Tibial artery (tissue), 4 donors: ENCODE results near the gene BPIFA2.
"Not testable (repeated sequence)": the region's sequence is repeated elsewhere in the genome, so short reads cannot be mapped to it uniquely, and the experiment has no call there.

ENCODE experiments used
- DNase-seq, 2 donors: peaks; one replicate each; pipeline ENCODE4 v3.0.0-alpha.2; 2019
- H3K27ac ChIP-seq, 2 donors: fragments of 200-600 bp; sonication (generic) in 1 of 2; 1 replicate in 1 of 2; 2 replicates in 1 of 2; pipeline ENCODE4 v1.5.1; 2018 to 2019; ENCODE audit warnings: mild to moderate bottlenecking in 1 of 2
- H3K27me3 ChIP-seq, 2 donors: fragments of 200-600 bp; sonication (generic) in 1 of 2; one replicate each; pipeline versions ENCODE4 v1.5.1 to v1.6.0; 2016 to 2019
- H3K36me3 ChIP-seq, 3 donors: fragments of 200-600 bp; sonication (generic) in 2 of 3; one replicate each; pipeline ENCODE4 v1.5.1; 2016 to 2019; ENCODE audit warnings: mild to moderate bottlenecking in 2 of 3
- H3K4me1 ChIP-seq, 4 donors: fragments of 200-600 bp; sonication (generic) in 2 of 4; 1 replicate in 3 of 4; 2 replicates in 1 of 4; pipeline ENCODE4 v1.5.1; 2016 to 2019
- H3K4me3 ChIP-seq, 2 donors: fragments of 200-600 bp; sonication (generic) in 1 of 2; 1 replicate in 1 of 2; 2 replicates in 1 of 2; pipeline ENCODE4 v1.5.1; 2018 to 2019; ENCODE audit warnings: mild to moderate bottlenecking in 2 of 2
- H3K9me3 ChIP-seq, 3 donors: fragments of 200-600 bp; sonication (generic) in 1 of 3; one replicate each; pipeline ENCODE4 v1.5.1; 2016 to 2019
- intact Hi-C: fragments of 100-400 bp; cut with DNase I; formaldehyde crosslinking; loops from one replicate; pipeline ENCODE4 v1.15.0; 2023; ENCODE audit warnings: low total_unique reads
- TF ChIP-seq, protein P1 (sequence below), 2 experiments: fragments of 200-600 bp in 1 of 2; fragments of 450-650 bp in 1 of 2; IDR thresholded peaks; one replicate each; pipeline ENCODE4 v1.5.1; 2017 to 2019; ENCODE audit warnings: antibody characterized with exemption in 2 of 2, mild to moderate bottlenecking in 1 of 2, moderate library complexity in 1 of 2

The BPIFA2 gene

DNA sequence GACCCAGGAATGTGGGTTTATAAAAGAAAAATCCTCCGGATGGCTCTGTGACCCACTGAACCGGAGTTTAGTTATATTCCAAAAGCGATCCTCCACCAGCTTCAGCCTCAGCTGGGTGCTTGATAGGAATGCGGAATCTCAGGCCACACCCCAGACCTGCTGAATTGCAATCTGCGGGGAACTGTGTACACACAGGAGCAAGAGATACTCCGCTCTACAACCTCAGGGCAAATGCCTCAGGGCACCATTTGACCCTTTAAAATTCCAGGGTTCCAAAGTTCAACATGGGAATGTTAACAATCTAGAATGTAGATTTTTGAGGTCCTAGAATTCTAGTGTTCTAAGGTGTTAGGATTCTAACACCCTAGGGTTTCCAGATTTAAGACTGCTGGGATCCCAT is 10.8 kb downstream of the BPIFA2 start:
- H3K9me3 ChIP-seq = no peaks in the 10 kb centered on the region
- no peaks in the 10 kb centered on the region for H3K4me1 ChIP-seq
- H3K36me3 ChIP-seq = no peaks in the 10 kb centered on the region
- intact Hi-C loops = no loop called here
- no peak overlapping the region for H3K27ac ChIP-seq
- H3K4me3 ChIP-seq = no peak overlapping the region
- peaks cover 0 to 4% of the 10 kb centered on the region in 2 donors for H3K27me3 ChIP-seq
- TF ChIP-seq, protein P1, sequence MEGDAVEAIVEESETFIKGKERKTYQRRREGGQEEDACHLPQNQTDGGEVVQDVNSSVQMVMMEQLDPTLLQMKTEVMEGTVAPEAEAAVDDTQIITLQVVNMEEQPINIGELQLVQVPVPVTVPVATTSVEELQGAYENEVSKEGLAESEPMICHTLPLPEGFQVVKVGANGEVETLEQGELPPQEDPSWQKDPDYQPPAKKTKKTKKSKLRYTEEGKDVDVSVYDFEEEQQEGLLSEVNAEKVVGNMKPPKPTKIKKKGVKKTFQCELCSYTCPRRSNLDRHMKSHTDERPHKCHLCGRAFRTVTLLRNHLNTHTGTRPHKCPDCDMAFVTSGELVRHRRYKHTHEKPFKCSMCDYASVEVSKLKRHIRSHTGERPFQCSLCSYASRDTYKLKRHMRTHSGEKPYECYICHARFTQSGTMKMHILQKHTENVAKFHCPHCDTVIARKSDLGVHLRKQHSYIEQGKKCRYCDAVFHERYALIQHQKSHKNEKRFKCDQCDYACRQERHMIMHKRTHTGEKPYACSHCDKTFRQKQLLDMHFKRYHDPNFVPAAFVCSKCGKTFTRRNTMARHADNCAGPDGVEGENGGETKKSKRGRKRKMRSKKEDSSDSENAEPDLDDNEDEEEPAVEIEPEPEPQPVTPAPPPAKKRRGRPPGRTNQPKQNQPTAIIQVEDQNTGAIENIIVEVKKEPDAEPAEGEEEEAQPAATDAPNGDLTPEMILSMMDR (IDR thresholded peaks at IDR 0.05) = no peak
- DNase-seq = no peak

DNA sequence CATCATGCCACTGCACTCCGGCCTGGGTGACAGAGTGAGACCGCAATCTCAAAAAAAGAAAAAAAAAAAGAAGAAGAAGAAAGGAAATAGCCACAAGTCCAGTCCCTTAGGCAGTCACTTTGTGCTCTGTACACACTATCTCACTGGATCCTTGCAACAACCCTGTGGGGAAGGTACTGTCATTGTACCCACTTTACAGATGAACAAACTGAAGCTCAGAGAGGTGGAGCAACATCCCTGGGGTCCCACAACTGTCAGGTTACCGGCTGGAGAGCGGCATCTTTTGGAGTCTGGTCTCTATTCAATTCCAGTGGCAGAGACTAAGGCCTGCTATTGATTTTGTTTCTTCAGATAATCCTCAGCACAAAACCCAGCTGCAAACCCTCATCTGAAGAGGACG is 12.2 kb downstream of the BPIFA2 start:
- no peak for DNase-seq
- no peaks in the 10 kb centered on the region for H3K9me3 ChIP-seq
- intact Hi-C loops = no loop called here
- H3K4me1 ChIP-seq = no peaks in the 10 kb centered on the region
- no peaks in the 10 kb centered on the region for H3K36me3 ChIP-seq
- H3K4me3 ChIP-seq = no peak overlapping the region
- TF ChIP-seq, protein P1 (IDR thresholded peaks at IDR 0.05) = no peak
- peaks cover 0 to 4% of the 10 kb centered on the region in 2 donors for H3K27me3 ChIP-seq
- no peak overlapping the region for H3K27ac ChIP-seq

DNA sequence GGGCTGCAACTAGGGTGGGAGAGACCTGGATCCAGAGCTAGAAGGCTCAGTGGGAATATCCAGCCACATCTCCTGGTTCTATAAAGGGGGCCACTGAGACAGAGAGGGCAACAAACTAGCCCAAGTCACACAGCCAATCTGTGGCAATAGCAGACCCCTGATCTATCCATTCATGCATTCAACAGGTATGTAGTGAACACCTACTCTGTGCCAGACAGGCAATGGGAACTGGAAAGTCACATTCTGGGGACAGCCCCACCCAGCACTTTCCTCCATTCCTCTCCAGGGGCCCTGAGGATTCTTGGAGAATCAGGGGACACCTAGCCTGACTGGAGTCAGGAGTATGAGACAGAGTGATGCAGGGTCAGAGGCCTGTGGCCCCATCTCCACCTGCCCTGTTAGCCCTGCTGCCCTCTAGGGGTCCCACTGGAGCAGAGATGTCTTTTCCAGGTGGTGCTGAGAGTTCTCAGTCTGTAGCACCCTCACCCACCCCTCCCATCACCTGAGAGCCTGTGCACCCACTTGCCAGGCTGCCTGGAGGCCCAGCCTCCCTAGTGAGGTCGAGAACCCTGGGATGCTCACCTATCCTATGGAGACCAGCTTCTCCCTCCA is 13.6 kb downstream of the BPIFA2 start:
- no peak for DNase-seq
- TF ChIP-seq, protein P1 (IDR thresholded peaks at IDR 0.05) = no peak
- no peak overlapping the region for H3K27ac ChIP-seq

DNA sequence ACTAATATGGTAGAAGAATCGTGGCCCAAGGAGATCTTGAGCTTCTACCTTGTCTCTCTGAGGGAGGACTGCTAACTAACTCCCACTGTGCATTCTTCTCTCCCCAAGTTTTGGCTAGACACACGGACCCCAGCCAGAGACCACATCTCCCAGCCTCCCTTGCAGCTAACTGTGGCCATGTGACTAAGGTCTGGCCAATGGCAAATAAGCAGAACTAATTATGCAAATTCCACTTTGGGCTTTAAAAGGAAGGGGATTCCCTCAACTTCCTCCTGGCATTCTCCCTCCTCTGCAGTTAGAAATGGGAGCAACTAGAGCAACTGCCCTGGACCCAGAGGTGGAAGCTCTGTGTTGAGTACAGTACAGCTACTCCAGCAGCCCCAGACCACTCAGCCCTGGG is 15.4 kb downstream of the BPIFA2 start:
- Histone ChIP-seq H3K4me1 (no peaks in the 10 kb centered on the region), H3K9me3 (no peaks in the 10 kb centered on the region), H3K27ac (no peak overlapping the region), H3K27me3 (no peaks in the 10 kb centered on the region), H3K4me3 (no peak overlapping the region), H3K36me3 (no peaks in the 10 kb centered on the region)
- intact Hi-C loops = no loop called here
- TF ChIP-seq, protein P1 (IDR thresholded peaks at IDR 0.05) = no peak
- DNase-seq = no peak

More for the DNA sequence above, 13.6 kb downstream of the BPIFA2 start:
- Histone ChIP-seq H3K27me3 (peaks cover 0 to 4% of the 10 kb centered on the region in 2 donors), H3K4me1 (no peaks in the 10 kb centered on the region), H3K9me3 (no peaks in the 10 kb centered on the region), H3K36me3 (no peaks in the 10 kb centered on the region), H3K4me3 (no peak overlapping the region)
- intact Hi-C loops = no loop called here

DNA sequence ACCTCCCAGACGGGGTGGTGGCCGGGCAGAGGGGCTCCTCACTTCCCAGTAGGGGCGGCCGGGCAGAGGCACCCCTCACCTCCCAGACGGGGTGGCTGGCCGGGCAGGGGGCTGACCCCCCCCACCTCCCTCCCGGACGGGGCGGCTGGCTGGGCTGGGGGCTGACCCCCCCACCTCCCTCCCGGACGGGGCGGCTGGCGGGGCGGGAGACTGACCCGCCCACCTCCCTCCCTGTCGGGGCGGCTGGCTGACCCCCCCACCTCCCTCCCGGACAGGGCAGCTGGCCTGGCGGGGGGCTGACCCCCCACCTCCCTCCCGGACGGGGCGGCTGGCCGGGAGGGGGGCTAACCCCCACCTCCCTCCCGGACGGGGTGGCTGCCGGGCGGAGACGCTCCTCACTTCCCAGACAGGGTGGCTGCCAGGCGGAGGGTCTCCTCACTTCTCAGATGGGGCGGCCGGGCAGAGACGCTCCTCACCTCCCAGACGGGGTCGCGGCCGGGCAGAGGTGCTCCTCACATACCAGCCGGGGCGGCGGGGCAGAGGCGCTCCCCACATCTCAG is 17.2 kb downstream of the BPIFA2 start:
- H3K9me3 ChIP-seq, H3K27me3 ChIP-seq, H3K4me1 ChIP-seq, H3K27ac ChIP-seq, DNase-seq, H3K4me3 ChIP-seq, H3K36me3 ChIP-seq, intact Hi-C loops: not testable (repeated sequence)

DNA sequence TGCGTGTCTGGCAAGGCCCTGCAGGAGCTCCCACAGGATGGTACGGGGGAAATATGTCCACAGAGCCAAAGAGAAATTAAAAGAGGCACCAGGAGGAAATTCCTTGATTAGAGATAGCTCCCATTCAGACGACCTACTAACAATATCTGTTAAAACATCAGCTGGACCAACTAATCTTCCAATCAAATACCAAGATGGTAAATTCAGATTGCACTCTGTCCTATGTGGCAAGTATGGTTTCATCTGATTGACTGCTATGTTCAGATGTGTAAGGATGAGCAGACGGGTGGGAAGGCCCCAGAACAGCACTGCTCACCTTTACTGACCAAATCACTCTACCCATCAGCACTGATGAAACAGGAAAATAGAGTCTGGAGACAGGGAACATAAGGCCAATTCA is 19.5 kb downstream of the BPIFA2 start:
- Histone ChIP-seq H3K36me3 (no peaks in the 10 kb centered on the region), H3K27me3 (peaks cover 0 to 5% of the 10 kb centered on the region in 2 donors), H3K27ac (no peak overlapping the region), H3K9me3 (no peaks in the 10 kb centered on the region), H3K4me3 (no peak overlapping the region), H3K4me1 (no peaks in the 10 kb centered on the region)
- TF ChIP-seq, protein P1 (IDR thresholded peaks at IDR 0.05) = no peak
- intact Hi-C loops = no loop called here
- no peak for DNase-seq
